B cell (primary cell): ENCODE measurements around the gene SFTPD. TPM values are rescaled to one million over a fixed set of nuclear protein-coding genes. Genes with fewer than 3 reads are reported as not detected.

Source experiments
- ATAC-seq: fragments of 200-7000 bp; cut with Tn5 transposase; one replicate; pipeline ENCODE4 v1.10.0; 2021; ENCODE audit warnings: low read depth, mild to moderate bottlenecking, moderate number of reproducible peaks, moderate library complexity
- CTCF ChIA-PET: fragments of 350-600 bp; sonication (Branson Sonifier 250); formaldehyde crosslinking; loops from one replicate; lab custom pipeline; 2021; ENCODE audit warnings: antibody characterized with exemption, inconsistent platforms; lab: Charles Lee
- POLR2A ChIA-PET: fragments of 350-600 bp; sonication (Branson Sonifier 250); formaldehyde crosslinking; loops from one replicate; lab custom pipeline; 2021; ENCODE audit warnings: antibody characterized with exemption; lab: Charles Lee
- DNase-seq: peaks from one replicate; pipeline ENCODE4 v3.0.0; 2013
- H2AFZ ChIP-seq: 2 replicates; pipeline ENCODE4 v1.6.1; 2012; ENCODE audit warnings: mild to moderate bottlenecking, low read depth, low read length; ENCODE audit not compliant: insufficient read depth, poor library complexity, severe bottlenecking
- H3K27ac ChIP-seq, 2 donors: 1 replicate in 1 of 2; 2 replicates in 1 of 2; pipeline ENCODE4 v1.5.1; 2012 to 2013; ENCODE audit warnings: low read length in 2 of 2, mild to moderate bottlenecking in 2 of 2, moderate library complexity in 1 of 2
- H3K27me3 ChIP-seq, 4 experiments: fragments of 200-600 bp in 1 of 4; sonication (generic) in 1 of 4; replicated peaks in 1 of 4; 1 replicate in 2 of 4; 2 replicates in 2 of 4; pipeline versions ENCODE4 v1.6.1 to v1.7.0; 2013 to 2016; ENCODE audit warnings: low read length in 3 of 4, mild to moderate bottlenecking in 2 of 4, mixed read lengths in 1 of 4, moderate library complexity in 1 of 4; ENCODE audit not compliant: insufficient read depth in 4 of 4, control insufficient read depth in 3 of 4; ENCODE audit errors: control extremely low read depth in 1 of 4
- H3K36me3 ChIP-seq, 2 experiments: replicated peaks in 1 of 2; 1 replicate in 1 of 2; 2 replicates in 1 of 2; pipeline versions ENCODE4 v1.6.1 to v1.7.1; 2013; ENCODE audit warnings: low read length in 1 of 2; ENCODE audit not compliant: insufficient read depth in 2 of 2, control insufficient read depth in 1 of 2; ENCODE audit errors: control extremely low read depth in 1 of 2, extremely low read depth in 1 of 2
- H3K4me1 ChIP-seq, 2 donors: fragments of 200-600 bp in 1 of 2; sonication (generic) in 1 of 2; 1 replicate in 1 of 2; 2 replicates in 1 of 2; pipeline versions ENCODE4 v1.5.1 to v1.6.1; 2013 to 2017; ENCODE audit warnings: low read length in 2 of 2; ENCODE audit not compliant: control insufficient read depth in 2 of 2, insufficient read depth in 2 of 2
- H3K4me2 ChIP-seq: replicated peaks from 2 replicates; pipeline ENCODE3; 2012; ENCODE audit warnings: mild to moderate bottlenecking, low read depth, low read length; ENCODE audit not compliant: poor library complexity, severe bottlenecking
- H3K4me3 ChIP-seq, 5 experiments: fragments of 200-600 bp in 1 of 5; sonication (generic) in 1 of 5; 1 replicate in 3 of 5; 2 replicates in 2 of 5; pipeline versions ENCODE4 v1.5.1 to v1.7.0; 2011 to 2016; ENCODE audit warnings: low read length in 4 of 5, mild to moderate bottlenecking in 4 of 5, low read depth in 2 of 5, control low read depth in 1 of 5, moderate library complexity in 1 of 5; ENCODE audit not compliant: insufficient read depth in 1 of 5; ENCODE audit errors: control extremely low read depth in 1 of 5, extremely low read depth in 1 of 5
- H3K79me2 ChIP-seq: fragments of 200-600 bp; sonication (generic); one replicate; pipeline ENCODE4 v1.6.0; 2016; ENCODE audit warnings: low read length; ENCODE audit not compliant: control insufficient read depth, insufficient read depth
- H3K9ac ChIP-seq: fragments of 200-600 bp; sonication (generic); 2 replicates; pipeline ENCODE4 v1.6.1; 2017; ENCODE audit warnings: mild to moderate bottlenecking, low read length, moderate library complexity
- H3K9me3 ChIP-seq, 3 donors: one replicate each; pipeline versions ENCODE4 v1.6.1 to v1.7.1; 2013; ENCODE audit warnings: low read length in 2 of 3; ENCODE audit not compliant: control insufficient read depth in 2 of 3, insufficient read depth in 1 of 3; ENCODE audit errors: control extremely low read depth in 1 of 3
- H4K20me1 ChIP-seq: 2 replicates; pipeline ENCODE4 v1.6.0; 2012; ENCODE audit warnings: mild to moderate bottlenecking, low read length; ENCODE audit not compliant: insufficient read depth, control insufficient read depth, poor library complexity, severe bottlenecking
- H3K27ac Mint-ChIP-seq: one replicate; pipeline ENCODE4 v1.8.0; 2021; ENCODE audit warnings: mixed read lengths
- H3K27me3 Mint-ChIP-seq: one replicate; pipeline ENCODE4 v1.8.0; 2021; ENCODE audit warnings: mixed read lengths
- H3K4me1 Mint-ChIP-seq: one replicate; pipeline ENCODE4 v1.8.0; 2021; ENCODE audit warnings: mixed read lengths
- H3K4me3 Mint-ChIP-seq: one replicate; pipeline ENCODE4 v1.8.0; 2021; ENCODE audit warnings: mixed read lengths
- H3K9me3 Mint-ChIP-seq: one replicate; pipeline ENCODE4 v1.8.0; 2022; ENCODE audit warnings: mixed read lengths; ENCODE audit not compliant: insufficient read depth
- CTCF ChIP-seq: fragments of 200-600 bp; IDR thresholded peaks from one replicate; pipeline ENCODE4 v1.8.0; 2022; ENCODE audit warnings: antibody characterized with exemption, mild to moderate bottlenecking
- EZH2 ChIP-seq: IDR thresholded peaks from 2 replicates; pipeline ENCODE4 v1.6.1; 2012; ENCODE audit warnings: borderline replicate concordance, low read depth, mild to moderate bottlenecking, moderate library complexity, low read length; ENCODE audit not compliant: insufficient read depth, poor library complexity, severe bottlenecking
- WGBS: methylation state at CpG from one replicate; pipeline ENCODE4 v1.1.5; 2013; ENCODE audit warnings: missing lambda C conversion rate; ENCODE audit not compliant: insufficient coverage; 5-methylcytosine and 5-hydroxymethylcytosine counted together
- intact Hi-C: fragments of 100-400 bp; cut with micrococcal nuclease; formaldehyde crosslinking; loops from one replicate; pipeline ENCODE4 v1.10.0; 2022
- polyA plus RNA-seq: library from polyadenylated mRNA; depleted of rRNA; stranded (reverse); fragments of >200 nt; gene quantifications from 2 replicates; pipeline ENCODE4 v1.2.3, GENCODE V29; 2012
- total RNA-seq, 2 donors: library from RNA; stranded (reverse); fragments of 120-200 nt in 1 of 2; gene quantifications; 1 replicate in 1 of 2; 2 replicates in 1 of 2; pipeline versions ENCODE4 v1.2.3 to v1.2.4, GENCODE V29; 2013 to 2022

Gene SFTPD
- total and polyA plus RNA-seq, 2 donors (not counting 1 experiment from before 2014, with no cell fraction given), result 0.24 to 0.59 TPM

GRCh38 chr10:79979976-79980687 lies 31.2 kb upstream of the SFTPD start:
- Histone ChIP-seq H2AFZ (no peak overlapping the region), H3K4me1 (peaks cover 9 to 10% of the 10 kb centered on the region in 2 donors), H3K27ac (no peak overlapping the region), H4K20me1 (no peaks in the 10 kb centered on the region), H3K9ac (no peak overlapping the region), H3K4me3 (no peak overlapping the region), H3K79me2 (no peaks in the 10 kb centered on the region), H3K9me3 (peaks cover 5 to 11% (median 9%) of the 10 kb centered on the region in 3 donors), H3K4me2 (no peak overlapping the region), H3K36me3 (no peaks in the 10 kb centered on the region), H3K27me3 (peaks cover 0 to 54% (median 8%) of the 10 kb centered on the region in 4 experiments)
- DNase-seq (no peak), ATAC-seq (no peak)
- no peak overlapping the region for H3K27ac Mint-ChIP-seq
- H3K27me3 Mint-ChIP-seq, result peaks cover 59% of the 10 kb centered on the region
- TF ChIP-seq EZH2 (no peak), CTCF (no peak)
- intact Hi-C loops, result loop anchor here (2.0 kb wide), 1 partner anchor 41 kb away; no protein-coding TSS in a partner anchor
- H3K4me3 Mint-ChIP-seq, result no peak overlapping the region
- ChIA-PET POLR2A (no interaction called here), CTCF (no interaction called here)
- WGBS, result 100% methylated on average over 1 of the region's 2 CpGs
- peaks cover 13% of the 10 kb centered on the region for H3K4me1 Mint-ChIP-seq
- peaks cover 8% of the 10 kb centered on the region for H3K9me3 Mint-ChIP-seq

GRCh38 chr10:79979310-79979975 lies 30.5 kb upstream of the SFTPD start:
- intact Hi-C loops, result no loop called here
- ATAC-seq (no peak), DNase-seq (no peak)
- H3K9ac ChIP-seq, result no peak overlapping the region
- no peak overlapping the region for H2AFZ ChIP-seq
- H3K4me3 Mint-ChIP-seq, result no peak overlapping the region
- peaks cover 9 to 10% of the 10 kb centered on the region in 2 donors for H3K4me1 ChIP-seq
- ChIA-PET POLR2A (no interaction called here), CTCF (no interaction called here)
- peaks cover 0 to 50% (median 7%) of the 10 kb centered on the region in 4 experiments for H3K27me3 ChIP-seq
- no peak overlapping the region for H3K27ac Mint-ChIP-seq
- TF ChIP-seq EZH2 (no peak), CTCF (no peak)
- peaks cover 10% of the 10 kb centered on the region for H3K9me3 Mint-ChIP-seq
- no peak overlapping the region for H3K4me3 ChIP-seq
- H3K4me1 Mint-ChIP-seq, result peaks cover 13% of the 10 kb centered on the region
- no peak overlapping the region for H3K4me2 ChIP-seq
- WGBS, result 100% methylated on average over 1 of the region's 3 CpGs
- H3K9me3 ChIP-seq, result peaks cover 5 to 11% (median 9%) of the 10 kb centered on the region in 3 donors
- no peaks in the 10 kb centered on the region for H3K79me2 ChIP-seq
- no peaks in the 10 kb centered on the region for H3K36me3 ChIP-seq
- peaks cover 58% of the 10 kb centered on the region for H3K27me3 Mint-ChIP-seq
- no peak overlapping the region for H3K27ac ChIP-seq
- no peaks in the 10 kb centered on the region for H4K20me1 ChIP-seq
